ENCODE measurements around the gene DAB2IP.

- no peak for TF ChIP-seq EP300 (IDR thresholded peaks at IDR 0.05)
- no peak for TF ChIP-seq POLR2A (IDR thresholded peaks at IDR 0.05)
- TF ChIP-seq CTCF (IDR thresholded peaks at IDR 0.05), result no peak
Observed at GRCh38 chr9:121808781-121809180, 157.3 kb downstream of the DAB2IP start.

Measured in upper lobe of left lung (tissue), 4 donors.